ENCODE results near the gene NTF4. TPM values are rescaled to one million over a fixed set of nuclear protein-coding genes. Genes with fewer than 3 reads are reported as not detected.

Gene NTF4, protein sequence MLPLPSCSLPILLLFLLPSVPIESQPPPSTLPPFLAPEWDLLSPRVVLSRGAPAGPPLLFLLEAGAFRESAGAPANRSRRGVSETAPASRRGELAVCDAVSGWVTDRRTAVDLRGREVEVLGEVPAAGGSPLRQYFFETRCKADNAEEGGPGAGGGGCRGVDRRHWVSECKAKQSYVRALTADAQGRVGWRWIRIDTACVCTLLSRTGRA
- total RNA-seq = not detected in 2 replicates

DNA sequence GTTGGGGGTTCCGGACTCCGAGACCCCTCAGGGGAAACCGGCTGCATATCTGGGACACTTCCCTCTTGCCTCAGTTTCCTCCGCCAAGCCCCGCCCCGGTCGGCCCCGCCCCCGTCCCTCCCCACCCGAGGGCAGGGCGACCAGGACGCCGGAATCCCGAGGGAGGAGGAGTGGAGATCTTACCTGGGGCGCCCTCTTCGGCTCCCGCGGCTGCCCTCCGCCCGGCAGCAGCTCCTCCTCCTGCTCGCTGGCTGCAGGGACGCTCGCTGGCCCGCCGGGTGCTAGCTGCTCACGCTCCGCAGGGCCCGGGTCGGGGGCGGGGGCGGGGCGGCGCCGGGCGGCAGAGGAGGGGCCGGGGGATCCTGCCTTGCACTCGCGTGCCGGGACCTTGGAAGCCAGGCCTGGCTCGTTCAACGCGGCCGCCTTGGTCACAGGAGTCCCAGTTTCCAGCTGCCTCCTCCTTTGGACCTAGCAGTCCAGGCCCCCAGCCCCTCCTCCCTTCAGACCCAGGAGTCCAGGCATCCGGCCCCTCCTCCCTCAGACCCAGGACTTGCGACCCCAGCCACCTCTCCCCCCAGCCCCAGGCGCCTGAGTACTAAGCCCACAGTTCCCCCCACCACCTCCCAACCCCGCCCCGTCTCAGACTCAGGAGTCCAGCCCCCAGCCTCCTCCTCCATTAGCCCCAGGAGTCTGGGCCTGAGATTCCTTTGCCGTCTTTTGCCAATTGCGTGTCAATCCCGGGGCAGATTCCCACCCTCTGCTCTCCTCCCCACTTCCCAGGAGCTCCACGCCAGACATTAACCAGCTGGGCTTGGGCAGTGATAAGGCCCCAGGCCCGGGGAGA lies at the start of gene NTF4:
Gene NTF4 (minus strand): TSS at position 51 of the 844 bp plus-strand sequence. CDS start 2,821 bp downstream, outside the sequence.
- no peak for DNase-seq (ENCODE audit: low read depth, low spot score)

- DNase-seq (ENCODE audit: low read depth, low spot score) = no peak
Measured at GRCh38 chr19:49113762-49114629, 49.4 kb upstream of the NTF4 start, which contains the start of gene LIN7B. Gene LIN7B, plus strand, starts transcription at chr19:49114370. Its CDS starts 35 bp downstream, at chr19:49114405.

DNA sequence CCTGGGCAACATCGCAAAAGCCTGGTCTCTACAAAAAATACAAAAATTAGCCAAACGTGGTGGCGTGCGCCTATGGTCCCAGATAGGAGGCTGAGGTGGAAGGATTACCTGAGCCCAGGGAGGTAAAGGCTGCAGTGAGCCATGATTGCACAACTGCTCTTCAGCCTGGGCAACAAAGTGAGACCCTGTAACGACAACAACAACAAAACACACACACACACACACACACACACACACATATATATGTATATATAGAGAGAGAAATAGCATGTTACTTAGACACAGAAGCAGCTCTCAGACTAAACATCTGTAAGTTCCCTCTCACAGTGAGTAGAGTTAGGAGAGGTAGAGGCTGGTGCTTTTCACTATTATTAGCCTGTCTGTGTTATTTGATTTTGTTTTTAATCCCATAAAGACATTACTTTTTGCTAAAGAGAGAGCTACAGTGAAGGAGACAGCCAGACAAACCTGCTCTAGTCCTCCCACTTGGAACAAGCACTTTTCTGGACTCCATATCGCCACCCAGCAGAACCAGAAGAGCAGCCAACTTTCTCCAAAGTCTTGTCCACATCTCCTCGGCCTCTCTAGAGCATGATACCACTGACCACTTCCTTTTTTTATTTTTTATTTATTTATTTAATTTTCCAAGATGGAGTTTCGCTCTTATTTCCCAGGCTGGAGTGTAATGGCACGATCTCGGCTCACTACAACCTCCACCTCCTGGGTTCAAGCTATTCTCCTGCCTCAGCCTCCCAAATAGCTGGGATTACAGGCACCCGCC lies 46.8 kb upstream of the NTF4 start:
- no peak for DNase-seq (ENCODE audit: low read depth, low spot score)

DNA sequence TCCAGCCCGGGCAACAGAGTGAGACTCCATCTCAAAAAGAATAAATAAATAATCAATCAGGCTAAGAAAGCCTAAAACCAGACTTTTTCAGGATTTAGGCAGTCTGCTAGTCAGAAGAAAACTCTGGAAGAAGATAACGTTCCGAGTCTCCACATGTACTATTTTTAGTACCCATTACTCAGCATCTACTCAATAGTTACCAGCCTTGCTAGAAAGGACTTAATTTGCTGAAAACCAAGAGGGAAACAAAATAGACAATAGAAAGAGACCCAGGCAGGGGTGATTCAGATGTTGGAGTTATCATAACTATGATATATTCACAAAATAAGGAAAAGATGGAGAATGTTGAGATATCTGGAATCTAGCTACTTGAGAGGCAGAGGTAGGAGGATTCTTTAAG lies 45.9 kb upstream of the NTF4 start:
- DNase-seq (ENCODE audit: low read depth, low spot score) = no peak

DNA sequence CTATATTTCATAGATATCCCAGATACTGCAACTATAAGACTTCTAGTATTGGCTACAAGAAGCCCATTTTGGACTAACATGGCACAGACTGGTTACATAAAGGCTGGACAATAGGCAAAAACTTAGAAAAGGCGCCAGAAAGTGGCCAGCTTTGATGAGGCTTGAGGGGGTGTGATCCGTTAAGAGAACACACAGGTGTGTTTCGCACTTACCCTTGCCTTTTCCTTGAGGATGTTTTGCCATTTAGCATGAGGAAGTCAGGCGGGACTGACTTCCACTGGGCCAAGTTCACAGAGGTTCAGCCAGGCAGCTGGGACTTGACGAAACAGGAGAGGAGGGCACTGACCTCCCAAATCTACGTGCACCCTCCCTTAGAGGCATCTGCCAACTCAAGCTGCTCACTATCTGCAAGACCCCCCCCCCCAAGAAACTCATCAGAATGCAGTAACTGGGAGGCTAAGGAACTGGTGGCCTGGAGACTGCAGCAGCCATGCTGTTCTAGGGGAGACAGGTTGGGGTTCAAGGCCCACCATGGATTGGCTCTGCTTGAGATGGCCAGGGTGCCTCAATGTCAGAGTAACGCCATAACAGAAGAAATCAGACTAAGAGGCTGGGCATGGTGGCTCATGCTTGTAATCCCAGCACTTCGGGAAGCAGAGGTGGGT lies 45.1 kb upstream of the NTF4 start:
- DNase-seq (ENCODE audit: low read depth, low spot score) = no peak

DNA sequence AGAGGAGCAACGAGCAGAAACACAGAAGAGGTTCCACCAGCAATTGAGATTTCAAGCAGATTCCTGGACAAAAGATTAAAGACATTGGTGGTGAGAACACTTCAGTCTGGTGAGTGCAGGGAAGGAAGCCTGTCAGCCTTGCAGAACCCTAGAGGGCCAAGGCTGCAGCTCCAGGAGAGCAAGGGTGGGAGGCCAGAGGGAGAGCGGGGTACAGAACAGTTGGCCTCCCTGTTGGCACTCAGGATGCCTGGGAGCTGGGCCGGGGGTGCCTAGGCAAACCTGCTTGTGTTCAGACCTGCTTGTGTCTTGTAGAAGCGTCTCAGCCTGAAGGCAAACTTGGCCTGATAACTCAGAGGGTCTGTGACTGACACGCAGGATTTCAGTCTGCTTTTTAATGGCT lies 44.4 kb upstream of the NTF4 start:
- DNase-seq (ENCODE audit: low read depth, low spot score) = no peak

- DNase-seq (ENCODE audit: low read depth, low spot score) = no peak
Measured at GRCh38 chr19:49107625-49108459, 43.2 kb upstream of the NTF4 start.

GRCh38 chr19:49106648-49107135 lies 42.1 kb upstream of the NTF4 start:
- no peak for DNase-seq (ENCODE audit: low read depth, low spot score)

DNA sequence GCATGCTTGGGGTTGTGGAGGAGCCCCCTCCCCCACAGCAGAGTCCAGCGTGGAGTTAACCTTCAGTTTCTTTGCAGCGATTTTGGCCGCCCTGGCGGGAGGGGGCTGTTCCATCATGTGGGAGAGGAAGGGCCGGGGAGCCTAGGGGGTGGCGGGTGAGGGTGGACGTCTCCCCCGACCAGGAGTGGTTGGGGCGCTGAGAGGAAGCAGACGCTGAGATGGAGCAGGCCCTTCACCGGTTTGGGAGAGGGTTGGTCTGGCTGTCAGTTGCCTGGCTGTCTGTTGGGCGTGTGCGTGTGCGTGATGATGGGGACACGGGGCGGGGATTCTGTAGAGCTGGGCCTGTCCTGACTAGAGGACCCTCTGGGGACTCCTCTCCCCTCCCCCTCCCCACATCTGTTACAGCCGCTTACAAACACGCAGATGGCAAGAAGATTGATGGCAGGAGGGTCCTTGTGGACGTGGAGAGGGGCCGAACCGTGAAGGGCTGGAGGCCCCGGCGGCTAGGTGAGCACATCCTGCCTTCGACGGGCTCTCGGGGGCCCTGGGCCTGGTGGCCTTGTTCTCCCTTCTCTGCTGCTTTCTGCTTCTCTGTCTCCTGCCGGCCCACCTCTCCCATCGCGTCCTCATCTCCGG lies 39.7 kb upstream of the NTF4 start:
- no peak for DNase-seq (ENCODE audit: low read depth, low spot score)

DNA sequence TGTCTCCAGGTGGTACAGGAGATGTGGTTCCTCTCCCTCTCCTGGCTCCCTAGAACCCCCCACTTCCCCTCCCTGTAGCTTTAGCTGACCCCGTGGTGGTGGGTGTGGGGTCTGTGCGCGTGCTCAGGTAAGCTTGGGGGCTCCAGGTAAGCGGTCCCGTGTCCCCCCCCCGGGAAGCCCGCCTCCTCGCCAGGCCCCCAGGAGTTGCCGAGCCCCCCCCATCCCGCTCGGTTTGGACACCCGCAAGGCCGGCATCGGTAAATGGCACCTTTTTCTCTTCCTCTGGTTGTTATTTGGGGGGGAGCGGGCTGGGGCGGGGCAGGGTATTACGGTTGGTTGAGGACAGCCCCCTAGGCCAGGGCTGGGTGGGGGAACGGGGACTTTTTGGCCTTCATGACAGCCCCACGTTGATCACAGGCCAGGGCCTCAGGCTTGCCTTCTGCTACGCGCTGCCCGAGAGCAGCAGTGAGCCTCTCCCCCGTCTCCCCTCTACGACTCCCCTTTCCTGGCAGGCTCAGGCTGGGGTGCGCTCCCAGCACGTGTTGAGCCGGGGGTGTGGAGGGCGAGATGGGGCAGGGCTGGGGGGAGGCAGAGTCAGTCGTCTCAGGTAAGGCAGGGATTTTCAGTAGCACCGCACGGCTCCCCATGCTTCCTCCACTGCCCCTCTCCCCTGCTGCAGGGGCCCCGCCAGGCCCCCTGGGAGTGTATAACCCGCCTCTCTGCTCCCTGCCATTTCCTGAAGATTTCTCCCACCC lies 38.9 kb upstream of the NTF4 start:
- no peak for DNase-seq (ENCODE audit: low read depth, low spot score)

DNA sequence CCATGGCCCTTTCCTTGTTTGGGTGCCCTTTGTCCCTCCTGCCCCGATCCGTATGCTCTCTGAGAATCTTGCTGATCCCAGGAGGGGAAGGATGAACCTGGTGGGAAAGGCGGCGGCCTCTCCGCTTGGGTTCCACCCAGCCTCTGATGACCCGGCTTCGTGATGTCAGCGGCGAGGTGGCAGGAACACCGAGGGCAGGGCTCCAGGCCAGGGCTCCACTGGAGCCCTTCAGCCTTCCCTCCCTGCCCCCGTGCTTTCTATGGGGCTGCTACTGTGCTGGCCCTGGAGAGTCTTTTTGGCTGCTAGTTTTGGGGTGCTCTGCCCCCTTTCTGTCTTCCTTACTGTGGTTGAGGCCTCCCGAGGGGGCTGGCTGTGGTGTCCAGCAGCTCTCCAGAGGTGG lies 37.7 kb upstream of the NTF4 start:
- no peak for DNase-seq (ENCODE audit: low read depth, low spot score)

GRCh38 chr19:49101160-49101559 lies 36.5 kb upstream of the NTF4 start:
- no peak for DNase-seq (ENCODE audit: low read depth, low spot score)

DNA sequence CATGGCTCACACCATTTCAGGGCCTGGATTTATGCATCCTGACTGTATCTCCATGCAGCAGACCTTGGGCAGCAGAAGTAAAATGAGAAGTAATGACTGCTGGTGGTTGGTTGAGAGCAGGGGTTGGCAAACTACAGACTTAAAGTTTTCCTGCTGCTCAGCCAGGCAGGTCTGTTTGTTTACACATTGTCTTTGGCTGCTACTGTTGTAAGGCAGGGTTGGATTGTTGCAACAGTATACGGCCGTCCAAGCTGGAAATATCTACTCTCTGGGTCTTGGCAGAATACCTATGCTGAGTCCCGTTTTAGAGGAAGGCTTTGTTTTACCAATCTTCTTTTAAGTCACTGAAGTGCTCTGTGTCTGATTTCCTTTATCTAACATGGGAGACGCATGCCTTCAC lies 34.2 kb upstream of the NTF4 start:
- DNase-seq (ENCODE audit: low read depth, low spot score) = no peak

- no peak for DNase-seq (ENCODE audit: low read depth, low spot score)
Measured at GRCh38 chr19:49097453-49098288, 33.1 kb upstream of the NTF4 start.

- no peak for DNase-seq (ENCODE audit: low read depth, low spot score)
Measured at GRCh38 chr19:49094505-49095482, 30.2 kb upstream of the NTF4 start.

- no peak for DNase-seq (ENCODE audit: low read depth, low spot score)
Measured at GRCh38 chr19:49092686-49093085, 28.1 kb upstream of the NTF4 start.

All from pulmonary artery endothelial cell (primary cell).